ENCODE data around the gene SULT2B1.
A peak's percentile ranks its signal among the peaks of the same experiment; 100 is the strongest.

Gene SULT2B1

GRCh38 chr19:48512504-48513288, 39.3 kb upstream of the SULT2B1 start:
- peak overlapping the region; percentile 4 for H4K91ac ChIP-seq (ENCODE audit: low read depth, low read length, poor library complexity)
- peak overlapping the region in 1 of 2 donors; percentile 4 for H3K4me3 ChIP-seq (ENCODE audit: low read length in 2 of 2)
- no peak overlapping the region for H4K8ac ChIP-seq (ENCODE audit: low read depth, low read length)
- no peak overlapping the region for H3K18ac ChIP-seq (ENCODE audit: low read length)
- H3K9me3 ChIP-seq (replicated peaks in 1 of 2; ENCODE audit: control insufficient read depth in 2 of 2, insufficient read depth in 1 of 2, low read depth in 1 of 2, low read length in 2 of 2), result no peaks in the 10 kb centered on the region
- no peak overlapping the region for H2AK5ac ChIP-seq (ENCODE audit: low read depth, low read length)
- H3K36me3 ChIP-seq (replicated peaks in 1 of 2; ENCODE audit: control insufficient read depth in 2 of 2, insufficient read depth in 2 of 2, low read length in 2 of 2), result no peaks in the 10 kb centered on the region
- peaks cover 1% of the 10 kb centered on the region for H3K79me1 ChIP-seq (ENCODE audit: low read depth, low read length)
- peak overlapping the region; percentile 5 for H3K9ac ChIP-seq (ENCODE audit: low read depth, low read length, poor library complexity)
- DNase-seq (ENCODE audit: low spot score), result no peak
- no peak overlapping the region for H3K23ac ChIP-seq (ENCODE audit: low read depth, low read length, poor library complexity)
- no peak overlapping the region for H3K4ac ChIP-seq (ENCODE audit: low read length)
- no peak overlapping the region for H2BK120ac ChIP-seq (ENCODE audit: low read depth, low read length)
- H2BK15ac ChIP-seq (ENCODE audit: low read length), result no peak overlapping the region
- H3K27me3 ChIP-seq (ENCODE audit: control insufficient read depth in 3 of 3, insufficient read depth in 3 of 3, low read depth in 1 of 3, low read length in 3 of 3), result peaks cover 0 to 18% (median 15%) of the 10 kb centered on the region in 3 experiments
- H3K27ac ChIP-seq (replicated peaks; ENCODE audit: low read length), result no peak overlapping the region
- H2AFZ ChIP-seq (ENCODE audit: low read length), result no peak overlapping the region
- H3K14ac ChIP-seq (ENCODE audit: low read length), result peak overlapping the region; percentile 2
- no peak overlapping the region for H3K4me2 ChIP-seq (ENCODE audit: insufficient read depth, low read length, poor library complexity, severe bottlenecking)
- peaks cover 4 to 11% of the 10 kb centered on the region in 2 donors for H3K4me1 ChIP-seq (ENCODE audit: control insufficient read depth in 2 of 2, insufficient read depth in 1 of 2, low read depth in 1 of 2, low read length in 2 of 2)
- no peak overlapping the region for H2BK5ac ChIP-seq (ENCODE audit: low read length)
- WGBS, 2 donors (ENCODE audit: extremely low coverage in 2 of 2, insufficient read length in 2 of 2, insufficient replicate concordance in 1 of 2), result no CpG with 5 or more reads among the region's 19 CpGs
- H2BK12ac ChIP-seq (ENCODE audit: low read length), result no peak overlapping the region

DNA sequence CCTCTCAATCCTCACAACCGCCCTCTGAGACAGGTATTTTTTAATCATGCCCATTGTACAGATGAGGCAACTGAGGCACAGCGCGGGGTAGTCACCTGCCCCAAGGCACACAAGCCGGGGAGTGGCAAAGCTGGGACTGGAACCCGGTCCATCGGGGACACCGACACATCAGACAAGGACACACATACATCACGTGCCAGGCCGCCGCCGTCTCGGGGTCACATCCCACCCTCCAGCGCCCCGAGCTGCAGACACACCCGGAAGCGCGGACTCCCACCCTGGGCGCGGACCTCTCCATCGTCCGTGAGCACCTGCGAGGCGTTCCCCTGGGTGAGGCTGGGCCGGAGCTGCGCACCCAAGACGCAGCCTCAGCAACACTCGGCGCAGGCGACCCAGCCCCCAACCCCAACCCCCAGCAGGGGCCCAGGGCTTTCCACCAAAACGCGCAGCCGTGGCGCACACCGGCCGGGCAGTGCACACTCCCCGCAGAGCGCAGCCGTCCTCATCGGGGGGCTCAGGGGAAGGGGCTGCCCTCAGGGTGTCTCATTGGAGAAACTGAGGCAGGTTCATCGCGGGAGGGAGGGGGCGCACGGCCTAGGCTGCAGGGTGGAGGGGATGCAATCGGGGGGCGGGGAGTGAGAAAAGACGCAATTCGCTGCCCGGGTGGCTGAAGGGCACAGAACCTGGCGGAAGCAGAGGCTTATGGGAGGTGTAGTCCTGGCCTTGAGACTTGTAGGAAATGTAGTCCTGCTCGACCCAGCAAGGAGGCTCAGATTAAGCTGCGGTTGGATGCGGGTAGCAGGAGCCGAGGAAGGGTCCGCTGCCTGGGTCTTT, 38.5 kb upstream of the SULT2B1 start:
- Histone ChIP-seq H3K18ac (ENCODE audit: low read length) (peak overlapping the region; percentile 95), H2BK12ac (ENCODE audit: low read length) (no peak overlapping the region), H3K36me3 (replicated peaks in 1 of 2; ENCODE audit: control insufficient read depth in 2 of 2, insufficient read depth in 2 of 2, low read length in 2 of 2) (no peaks in the 10 kb centered on the region), H3K9ac (ENCODE audit: low read depth, low read length, poor library complexity) (peak overlapping the region; percentile 92), H3K4ac (ENCODE audit: low read length) (no peak overlapping the region), H2AK5ac (ENCODE audit: low read depth, low read length) (peak overlapping the region; percentile 12), H3K79me1 (ENCODE audit: low read depth, low read length) (no peaks in the 10 kb centered on the region), H3K14ac (ENCODE audit: low read length) (peak overlapping the region; percentile 47), H3K4me3 (ENCODE audit: low read length in 2 of 2) (peak overlapping the region; percentile 50 to 90), H2BK15ac (ENCODE audit: low read length) (no peak overlapping the region), H3K9me3 (replicated peaks in 1 of 2; ENCODE audit: control insufficient read depth in 2 of 2, insufficient read depth in 1 of 2, low read depth in 1 of 2, low read length in 2 of 2) (no peaks in the 10 kb centered on the region), H3K27me3 (ENCODE audit: control insufficient read depth in 3 of 3, insufficient read depth in 3 of 3, low read depth in 1 of 3, low read length in 3 of 3) (peaks cover 0 to 18% (median 15%) of the 10 kb centered on the region in 3 experiments), H4K91ac (ENCODE audit: low read depth, low read length, poor library complexity) (no peak overlapping the region), H4K8ac (ENCODE audit: low read depth, low read length) (no peak overlapping the region), H2AFZ (ENCODE audit: low read length) (peak overlapping the region; percentile 98), H3K4me2 (ENCODE audit: insufficient read depth, low read length, poor library complexity, severe bottlenecking) (peak overlapping the region; percentile 98), H3K23ac (ENCODE audit: low read depth, low read length, poor library complexity) (peak overlapping the region; percentile 76), H3K27ac (replicated peaks; ENCODE audit: low read length) (no peak overlapping the region), H2BK5ac (ENCODE audit: low read length) (peak overlapping the region; percentile 67), H3K4me1 (ENCODE audit: control insufficient read depth in 2 of 2, insufficient read depth in 1 of 2, low read depth in 1 of 2, low read length in 2 of 2) (peaks cover 4 to 11% of the 10 kb centered on the region in 2 donors), H2BK120ac (ENCODE audit: low read depth, low read length) (peak overlapping the region; percentile 24)
- no CpG with 5 or more reads among the region's 54 CpGs for WGBS, 2 donors (ENCODE audit: extremely low coverage in 2 of 2, insufficient read length in 2 of 2, insufficient replicate concordance in 1 of 2)
- no peak for DNase-seq (ENCODE audit: low spot score)

DNA sequence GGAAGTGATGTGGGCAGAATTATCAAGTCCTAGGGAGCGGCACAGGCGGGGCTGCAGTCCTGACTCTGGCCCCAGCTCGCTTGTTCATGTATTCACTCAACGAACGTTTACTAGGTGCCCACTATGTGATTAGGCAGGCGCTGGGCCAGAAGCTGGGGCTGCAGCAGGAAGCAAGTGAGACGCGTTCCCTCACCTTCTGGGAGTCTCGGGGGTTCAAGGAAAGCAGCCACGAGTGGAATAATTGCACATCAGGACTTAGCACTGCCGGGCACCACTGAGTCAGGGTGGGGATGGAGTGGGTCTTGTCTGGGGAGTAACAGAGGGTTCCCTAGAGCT, 37.9 kb upstream of the SULT2B1 start:
- H4K91ac ChIP-seq (ENCODE audit: low read depth, low read length, poor library complexity), result no peak overlapping the region
- no peak overlapping the region for H2BK15ac ChIP-seq (ENCODE audit: low read length)
- H3K4ac ChIP-seq (ENCODE audit: low read length), result no peak overlapping the region
- H3K9me3 ChIP-seq (replicated peaks in 1 of 2; ENCODE audit: control insufficient read depth in 2 of 2, insufficient read depth in 1 of 2, low read depth in 1 of 2, low read length in 2 of 2), result no peaks in the 10 kb centered on the region
- H3K27ac ChIP-seq (replicated peaks; ENCODE audit: low read length), result no peak overlapping the region
- peak overlapping the region; percentile 62 for H3K18ac ChIP-seq (ENCODE audit: low read length)
- peak overlapping the region in 1 of 2 donors; percentile 50 for H3K4me3 ChIP-seq (ENCODE audit: low read length in 2 of 2)
- no peak overlapping the region for H4K8ac ChIP-seq (ENCODE audit: low read depth, low read length)
- H3K27me3 ChIP-seq (ENCODE audit: control insufficient read depth in 3 of 3, insufficient read depth in 3 of 3, low read depth in 1 of 3, low read length in 3 of 3), result peaks cover 0 to 18% (median 15%) of the 10 kb centered on the region in 3 experiments
- no peaks in the 10 kb centered on the region for H3K36me3 ChIP-seq (replicated peaks in 1 of 2; ENCODE audit: control insufficient read depth in 2 of 2, insufficient read depth in 2 of 2, low read length in 2 of 2)
- no peak overlapping the region for H2AK5ac ChIP-seq (ENCODE audit: low read depth, low read length)
- no peak overlapping the region for H2BK120ac ChIP-seq (ENCODE audit: low read depth, low read length)
- DNase-seq (ENCODE audit: low spot score), result no peak
- no CpG with 5 or more reads among the region's 11 CpGs for WGBS, 2 donors (ENCODE audit: extremely low coverage in 2 of 2, insufficient read length in 2 of 2, insufficient replicate concordance in 1 of 2)
- no peak overlapping the region for H3K23ac ChIP-seq (ENCODE audit: low read depth, low read length, poor library complexity)
- no peak overlapping the region for H2BK5ac ChIP-seq (ENCODE audit: low read length)
- H3K4me1 ChIP-seq (ENCODE audit: control insufficient read depth in 2 of 2, insufficient read depth in 1 of 2, low read depth in 1 of 2, low read length in 2 of 2), result peaks cover 4 to 11% of the 10 kb centered on the region in 2 donors
- no peak overlapping the region for H2BK12ac ChIP-seq (ENCODE audit: low read length)
- peak overlapping the region; percentile 98 for H3K4me2 ChIP-seq (ENCODE audit: insufficient read depth, low read length, poor library complexity, severe bottlenecking)
- no peaks in the 10 kb centered on the region for H3K79me1 ChIP-seq (ENCODE audit: low read depth, low read length)
- peak overlapping the region; percentile 98 for H2AFZ ChIP-seq (ENCODE audit: low read length)
- no peak overlapping the region for H3K14ac ChIP-seq (ENCODE audit: low read length)
- H3K9ac ChIP-seq (ENCODE audit: low read depth, low read length, poor library complexity), result no peak overlapping the region

DNA sequence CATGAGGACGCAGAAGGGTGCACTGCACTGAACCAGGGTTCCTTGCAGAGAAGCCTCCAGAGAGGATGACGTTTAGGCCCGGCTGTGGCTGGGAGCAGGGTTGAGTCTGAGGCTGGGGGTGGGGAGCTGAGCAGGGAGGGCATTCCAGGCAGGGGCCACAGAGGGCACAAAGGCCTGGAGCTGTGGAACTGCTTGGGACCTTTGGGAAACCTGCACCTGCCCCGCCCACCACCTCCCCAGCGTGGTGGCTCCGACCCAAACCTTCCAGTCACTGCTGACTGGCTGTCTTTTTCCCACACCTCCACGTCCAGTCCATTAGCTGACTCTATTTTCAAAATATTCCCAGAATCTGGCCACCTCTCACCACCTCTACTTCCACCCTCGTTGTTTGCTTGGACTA, 35.4 kb upstream of the SULT2B1 start:
- Histone ChIP-seq H3K9ac (ENCODE audit: low read depth, low read length, poor library complexity) (no peak overlapping the region), H2BK15ac (ENCODE audit: low read length) (no peak overlapping the region), H3K27me3 (ENCODE audit: control insufficient read depth in 3 of 3, insufficient read depth in 3 of 3, low read depth in 1 of 3, low read length in 3 of 3) (peaks cover 0 to 18% (median 14%) of the 10 kb centered on the region in 3 experiments), H3K4ac (ENCODE audit: low read length) (no peak overlapping the region), H3K4me3 (ENCODE audit: low read length in 2 of 2) (no peak overlapping the region), H3K18ac (ENCODE audit: low read length) (no peak overlapping the region), H3K4me1 (ENCODE audit: control insufficient read depth in 2 of 2, insufficient read depth in 1 of 2, low read depth in 1 of 2, low read length in 2 of 2) (peaks cover 4 to 8% of the 10 kb centered on the region in 2 donors), H2AFZ (ENCODE audit: low read length) (no peak overlapping the region), H3K36me3 (replicated peaks in 1 of 2; ENCODE audit: control insufficient read depth in 2 of 2, insufficient read depth in 2 of 2, low read length in 2 of 2) (no peaks in the 10 kb centered on the region), H2BK120ac (ENCODE audit: low read depth, low read length) (no peak overlapping the region), H3K27ac (replicated peaks; ENCODE audit: low read length) (no peak overlapping the region), H3K23ac (ENCODE audit: low read depth, low read length, poor library complexity) (peak overlapping the region; percentile 60), H2BK12ac (ENCODE audit: low read length) (no peak overlapping the region), H4K8ac (ENCODE audit: low read depth, low read length) (no peak overlapping the region), H2AK5ac (ENCODE audit: low read depth, low read length) (no peak overlapping the region), H2BK5ac (ENCODE audit: low read length) (peak overlapping the region; percentile 43), H4K91ac (ENCODE audit: low read depth, low read length, poor library complexity) (no peak overlapping the region), H3K4me2 (ENCODE audit: insufficient read depth, low read length, poor library complexity, severe bottlenecking) (no peak overlapping the region), H3K79me1 (ENCODE audit: low read depth, low read length) (no peaks in the 10 kb centered on the region), H3K14ac (ENCODE audit: low read length) (no peak overlapping the region), H3K9me3 (replicated peaks in 1 of 2; ENCODE audit: control insufficient read depth in 2 of 2, insufficient read depth in 1 of 2, low read depth in 1 of 2, low read length in 2 of 2) (no peaks in the 10 kb centered on the region)
- no peak for DNase-seq (ENCODE audit: low spot score)
- no CpG with 5 or more reads among the region's 8 CpGs for WGBS, 2 donors (ENCODE audit: extremely low coverage in 2 of 2, insufficient read length in 2 of 2, insufficient replicate concordance in 1 of 2)
